ENCODE data around the gene NEK6.

Gene NEK6

GRCh38 chr9:124351672-124352468 lies 94.1 kb downstream of the NEK6 start:
- Histone ChIP-seq H3K9ac (ENCODE audit: low read length) (no peak overlapping the region), H2AFZ (ENCODE audit: low read depth, low read length) (no peak overlapping the region), H3K4me3 (ENCODE audit: low read length) (no peak overlapping the region), H3K9me3 (ENCODE audit: insufficient read depth, low read length) (no peaks in the 10 kb centered on the region), H3K4me2 (ENCODE audit: low read length) (no peak overlapping the region), H3K36me3 (replicated peaks; ENCODE audit: low read depth, low read length) (peaks cover 94% of the 10 kb centered on the region), H3K4me1 (ENCODE audit: low read length) (no peaks in the 10 kb centered on the region), H3K27ac (ENCODE audit: low read length) (no peak overlapping the region), H4K20me1 (ENCODE audit: insufficient read depth, low read length) (peaks cover 56% of the 10 kb centered on the region), H3K27me3 (ENCODE audit: low read depth, low read length) (no peaks in the 10 kb centered on the region), H3K79me2 (ENCODE audit: low read length) (peaks cover 30% of the 10 kb centered on the region)
- TF ChIP-seq EZH2phosphoT487 (IDR thresholded peaks at IDR 0.05; ENCODE audit: low read depth), result no peak
- TF ChIP-seq CTCF (IDR thresholded peaks at IDR 0.05; ENCODE audit: low read depth, low read length), result no peak

GRCh38 chr9:124352616-124353015 lies 94.9 kb downstream of the NEK6 start:
- Histone ChIP-seq H3K27ac (ENCODE audit: low read length) (no peak overlapping the region), H3K79me2 (ENCODE audit: low read length) (peaks cover 38% of the 10 kb centered on the region), H3K9me3 (ENCODE audit: insufficient read depth, low read length) (no peaks in the 10 kb centered on the region), H2AFZ (ENCODE audit: low read depth, low read length) (no peak overlapping the region), H4K20me1 (ENCODE audit: insufficient read depth, low read length) (peaks cover 57% of the 10 kb centered on the region), H3K36me3 (replicated peaks; ENCODE audit: low read depth, low read length) (peaks cover 94% of the 10 kb centered on the region), H3K4me3 (ENCODE audit: low read length) (no peak overlapping the region), H3K4me2 (ENCODE audit: low read length) (no peak overlapping the region), H3K4me1 (ENCODE audit: low read length) (no peaks in the 10 kb centered on the region), H3K27me3 (ENCODE audit: low read depth, low read length) (no peaks in the 10 kb centered on the region), H3K9ac (ENCODE audit: low read length) (no peak overlapping the region)
- no peak for TF ChIP-seq EZH2phosphoT487 (IDR thresholded peaks at IDR 0.05; ENCODE audit: low read depth)
- TF ChIP-seq CTCF (IDR thresholded peaks at IDR 0.05; ENCODE audit: low read depth, low read length), result no peak

DNA sequence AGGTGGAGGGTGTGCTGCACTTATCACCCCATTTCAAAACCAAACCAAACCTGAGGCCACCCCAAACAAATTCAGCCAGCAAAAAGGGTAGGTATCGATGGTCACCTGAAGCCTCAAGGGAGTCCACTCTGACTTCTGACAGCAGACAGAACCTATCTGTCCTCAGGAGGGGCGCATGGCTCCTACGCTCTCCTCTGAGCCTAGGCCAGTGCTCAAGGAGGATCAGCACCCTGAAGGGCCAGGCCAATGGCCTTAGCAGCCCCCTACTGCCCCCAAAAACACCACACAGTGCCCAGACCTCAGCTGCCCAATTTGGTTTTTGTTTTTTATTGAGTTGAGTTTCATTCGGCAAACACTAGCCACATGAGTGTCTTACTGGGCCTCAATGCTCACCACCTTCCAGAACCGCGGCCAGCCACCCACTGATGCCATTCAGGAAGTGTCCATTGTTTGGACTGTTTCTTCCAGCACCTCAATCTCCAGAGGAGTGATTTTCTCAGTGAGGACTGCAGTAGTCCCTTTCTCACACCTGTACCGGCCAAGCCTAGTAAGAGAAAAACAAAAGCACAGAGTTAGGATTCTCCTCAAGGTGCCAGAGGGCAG lies 95.5 kb downstream of the NEK6 start:
- Histone ChIP-seq H3K4me1 (ENCODE audit: low read length) (no peaks in the 10 kb centered on the region), H3K4me3 (ENCODE audit: low read length) (no peak overlapping the region), H4K20me1 (ENCODE audit: insufficient read depth, low read length) (peaks cover 61% of the 10 kb centered on the region), H3K9me3 (ENCODE audit: insufficient read depth, low read length) (no peaks in the 10 kb centered on the region), H3K27ac (ENCODE audit: low read length) (no peak overlapping the region), H2AFZ (ENCODE audit: low read depth, low read length) (no peak overlapping the region), H3K4me2 (ENCODE audit: low read length) (no peak overlapping the region), H3K36me3 (replicated peaks; ENCODE audit: low read depth, low read length) (peaks cover 93% of the 10 kb centered on the region), H3K27me3 (ENCODE audit: low read depth, low read length) (no peaks in the 10 kb centered on the region), H3K79me2 (ENCODE audit: low read length) (peaks cover 44% of the 10 kb centered on the region), H3K9ac (ENCODE audit: low read length) (no peak overlapping the region)
- TF ChIP-seq EZH2phosphoT487 (IDR thresholded peaks at IDR 0.05; ENCODE audit: low read depth) (no peak), CTCF (IDR thresholded peaks at IDR 0.05; ENCODE audit: low read depth, low read length) (no peak)

DNA sequence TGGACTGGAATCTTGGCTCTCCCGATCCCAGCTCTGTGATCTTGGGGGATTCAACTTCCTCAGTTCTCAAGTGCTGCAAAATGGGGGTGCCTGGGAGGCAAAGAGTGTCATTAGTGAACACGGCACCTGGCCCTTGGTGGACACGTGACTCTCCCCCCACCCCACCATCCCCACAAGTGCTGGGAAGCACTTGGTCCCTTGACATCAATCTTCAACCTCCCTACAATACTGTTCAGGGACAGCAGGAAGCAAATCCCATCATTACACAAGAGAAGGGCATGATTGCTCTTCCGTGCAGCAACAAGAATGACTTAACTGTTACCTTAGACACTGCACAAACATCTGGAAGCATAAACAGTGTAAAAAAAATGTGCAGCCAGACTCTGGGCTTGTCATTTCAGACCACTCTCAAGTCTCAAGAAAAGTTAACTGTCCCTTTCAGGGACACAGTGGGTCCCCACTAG lies 96.1 kb downstream of the NEK6 start:
- peaks cover 93% of the 10 kb centered on the region for H3K36me3 ChIP-seq (replicated peaks; ENCODE audit: low read depth, low read length)
- no peak overlapping the region for H3K4me3 ChIP-seq (ENCODE audit: low read length)
- no peak overlapping the region for H3K4me2 ChIP-seq (ENCODE audit: low read length)
- TF ChIP-seq EZH2phosphoT487 (IDR thresholded peaks at IDR 0.05; ENCODE audit: low read depth) (no peak), CTCF (IDR thresholded peaks at IDR 0.05; ENCODE audit: low read depth, low read length) (no peak)
- H3K4me1 ChIP-seq (ENCODE audit: low read length), result no peaks in the 10 kb centered on the region
- no peak overlapping the region for H2AFZ ChIP-seq (ENCODE audit: low read depth, low read length)
- H4K20me1 ChIP-seq (ENCODE audit: insufficient read depth, low read length), result peaks cover 63% of the 10 kb centered on the region
- H3K9me3 ChIP-seq (ENCODE audit: insufficient read depth, low read length), result no peaks in the 10 kb centered on the region
- H3K27me3 ChIP-seq (ENCODE audit: low read depth, low read length), result no peaks in the 10 kb centered on the region
- H3K9ac ChIP-seq (ENCODE audit: low read length), result no peak overlapping the region
- H3K27ac ChIP-seq (ENCODE audit: low read length), result no peak overlapping the region
- H3K79me2 ChIP-seq (ENCODE audit: low read length), result peaks cover 50% of the 10 kb centered on the region
